B cell (primary cell): ENCODE data around the gene RBM33. TPM values are rescaled to one million over a fixed set of nuclear protein-coding genes. Genes with fewer than 3 reads are reported as not detected.

Experiments used
- ATAC-seq: fragments of 200-7000 bp; cut with Tn5 transposase; one replicate; pipeline ENCODE4 v1.10.0; 2021; ENCODE audit warnings: low read depth, mild to moderate bottlenecking, moderate number of reproducible peaks, moderate library complexity
- CTCF ChIA-PET: fragments of 350-600 bp; sonication (Branson Sonifier 250); formaldehyde crosslinking; loops from one replicate; lab custom pipeline; 2021; ENCODE audit warnings: antibody characterized with exemption, inconsistent platforms; lab: Charles Lee
- POLR2A ChIA-PET: fragments of 350-600 bp; sonication (Branson Sonifier 250); formaldehyde crosslinking; loops from one replicate; lab custom pipeline; 2021; ENCODE audit warnings: antibody characterized with exemption; lab: Charles Lee
- DNase-seq: peaks from one replicate; pipeline ENCODE4 v3.0.0; 2013
- H2AFZ ChIP-seq: 2 replicates; pipeline ENCODE4 v1.6.1; 2012; ENCODE audit warnings: mild to moderate bottlenecking, low read depth, low read length; ENCODE audit not compliant: insufficient read depth, poor library complexity, severe bottlenecking
- H3K27ac ChIP-seq, 2 donors: 1 replicate in 1 of 2; 2 replicates in 1 of 2; pipeline ENCODE4 v1.5.1; 2012 to 2013; ENCODE audit warnings: low read length in 2 of 2, mild to moderate bottlenecking in 2 of 2, moderate library complexity in 1 of 2
- H3K27me3 ChIP-seq, 4 experiments: fragments of 200-600 bp in 1 of 4; sonication (generic) in 1 of 4; replicated peaks in 1 of 4; 1 replicate in 2 of 4; 2 replicates in 2 of 4; pipeline versions ENCODE4 v1.6.1 to v1.7.0; 2013 to 2016; ENCODE audit warnings: low read length in 3 of 4, mild to moderate bottlenecking in 2 of 4, mixed read lengths in 1 of 4, moderate library complexity in 1 of 4; ENCODE audit not compliant: insufficient read depth in 4 of 4, control insufficient read depth in 3 of 4; ENCODE audit errors: control extremely low read depth in 1 of 4
- H3K36me3 ChIP-seq, 2 experiments: replicated peaks in 1 of 2; 1 replicate in 1 of 2; 2 replicates in 1 of 2; pipeline versions ENCODE4 v1.6.1 to v1.7.1; 2013; ENCODE audit warnings: low read length in 1 of 2; ENCODE audit not compliant: insufficient read depth in 2 of 2, control insufficient read depth in 1 of 2; ENCODE audit errors: control extremely low read depth in 1 of 2, extremely low read depth in 1 of 2
- H3K4me1 ChIP-seq, 2 donors: fragments of 200-600 bp in 1 of 2; sonication (generic) in 1 of 2; 1 replicate in 1 of 2; 2 replicates in 1 of 2; pipeline versions ENCODE4 v1.5.1 to v1.6.1; 2013 to 2017; ENCODE audit warnings: low read length in 2 of 2; ENCODE audit not compliant: control insufficient read depth in 2 of 2, insufficient read depth in 2 of 2
- H3K4me2 ChIP-seq: replicated peaks from 2 replicates; pipeline ENCODE3; 2012; ENCODE audit warnings: mild to moderate bottlenecking, low read depth, low read length; ENCODE audit not compliant: poor library complexity, severe bottlenecking
- H3K4me3 ChIP-seq, 5 experiments: fragments of 200-600 bp in 1 of 5; sonication (generic) in 1 of 5; 1 replicate in 3 of 5; 2 replicates in 2 of 5; pipeline versions ENCODE4 v1.5.1 to v1.7.0; 2011 to 2016; ENCODE audit warnings: low read length in 4 of 5, mild to moderate bottlenecking in 4 of 5, low read depth in 2 of 5, control low read depth in 1 of 5, moderate library complexity in 1 of 5; ENCODE audit not compliant: insufficient read depth in 1 of 5; ENCODE audit errors: control extremely low read depth in 1 of 5, extremely low read depth in 1 of 5
- H3K79me2 ChIP-seq: fragments of 200-600 bp; sonication (generic); one replicate; pipeline ENCODE4 v1.6.0; 2016; ENCODE audit warnings: low read length; ENCODE audit not compliant: control insufficient read depth, insufficient read depth
- H3K9ac ChIP-seq: fragments of 200-600 bp; sonication (generic); 2 replicates; pipeline ENCODE4 v1.6.1; 2017; ENCODE audit warnings: mild to moderate bottlenecking, low read length, moderate library complexity
- H3K9me3 ChIP-seq, 3 donors: one replicate each; pipeline versions ENCODE4 v1.6.1 to v1.7.1; 2013; ENCODE audit warnings: low read length in 2 of 3; ENCODE audit not compliant: control insufficient read depth in 2 of 3, insufficient read depth in 1 of 3; ENCODE audit errors: control extremely low read depth in 1 of 3
- H4K20me1 ChIP-seq: 2 replicates; pipeline ENCODE4 v1.6.0; 2012; ENCODE audit warnings: mild to moderate bottlenecking, low read length; ENCODE audit not compliant: insufficient read depth, control insufficient read depth, poor library complexity, severe bottlenecking
- H3K27ac Mint-ChIP-seq: one replicate; pipeline ENCODE4 v1.8.0; 2021; ENCODE audit warnings: mixed read lengths
- H3K27me3 Mint-ChIP-seq: one replicate; pipeline ENCODE4 v1.8.0; 2021; ENCODE audit warnings: mixed read lengths
- H3K4me1 Mint-ChIP-seq: one replicate; pipeline ENCODE4 v1.8.0; 2021; ENCODE audit warnings: mixed read lengths
- H3K4me3 Mint-ChIP-seq: one replicate; pipeline ENCODE4 v1.8.0; 2021; ENCODE audit warnings: mixed read lengths
- H3K9me3 Mint-ChIP-seq: one replicate; pipeline ENCODE4 v1.8.0; 2022; ENCODE audit warnings: mixed read lengths; ENCODE audit not compliant: insufficient read depth
- EZH2 ChIP-seq: IDR thresholded peaks from 2 replicates; pipeline ENCODE4 v1.6.1; 2012; ENCODE audit warnings: borderline replicate concordance, low read depth, mild to moderate bottlenecking, moderate library complexity, low read length; ENCODE audit not compliant: insufficient read depth, poor library complexity, severe bottlenecking
- WGBS: methylation state at CpG from one replicate; pipeline ENCODE4 v1.1.5; 2013; ENCODE audit warnings: missing lambda C conversion rate; ENCODE audit not compliant: insufficient coverage; 5-methylcytosine and 5-hydroxymethylcytosine counted together
- intact Hi-C: fragments of 100-400 bp; cut with micrococcal nuclease; formaldehyde crosslinking; loops from one replicate; pipeline ENCODE4 v1.10.0; 2022
- polyA plus RNA-seq: library from polyadenylated mRNA; depleted of rRNA; stranded (reverse); fragments of >200 nt; gene quantifications from 2 replicates; pipeline ENCODE4 v1.2.3, GENCODE V29; 2012
- total RNA-seq, 2 donors: library from RNA; stranded (reverse); fragments of 120-200 nt in 1 of 2; gene quantifications; 1 replicate in 1 of 2; 2 replicates in 1 of 2; pipeline versions ENCODE4 v1.2.3 to v1.2.4, GENCODE V29; 2013 to 2022
- TF ChIP-seq, protein P1 (sequence below): fragments of 200-600 bp; IDR thresholded peaks from one replicate; pipeline ENCODE4 v1.8.0; 2022; ENCODE audit warnings: antibody characterized with exemption, mild to moderate bottlenecking

The RBM33 gene
- total and polyA plus RNA-seq, 2 donors (not counting 1 experiment from before 2014, with no cell fraction given): 33.5 to 189 TPM

DNA sequence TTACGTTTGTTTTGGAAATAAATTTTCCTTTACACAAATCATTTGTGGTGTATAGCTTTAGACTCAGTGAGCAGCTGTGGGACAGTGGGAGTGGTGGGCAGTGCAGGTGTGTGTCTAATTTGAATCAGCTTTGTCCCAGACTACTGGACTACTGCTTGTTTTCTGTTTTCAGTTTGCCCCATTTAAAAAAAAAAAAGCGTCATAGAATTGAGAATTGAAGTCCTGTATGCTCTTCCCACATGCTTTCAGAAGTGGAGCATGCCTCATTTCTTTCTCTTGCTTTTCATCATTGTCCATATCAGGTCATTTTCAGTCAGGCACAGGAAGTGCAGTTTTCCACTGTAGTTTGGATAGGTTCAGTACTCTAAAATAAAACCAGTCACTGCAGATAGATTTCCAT lies 101.7 kb downstream of the RBM33 start:
- peaks cover 42% of the 10 kb centered on the region for H3K4me1 Mint-ChIP-seq

GRCh38 chr7:155747209-155747608 lies 102.7 kb downstream of the RBM33 start:
- Histone ChIP-seq H3K79me2 (peaks cover 82% of the 10 kb centered on the region), H3K27me3 (no peaks in the 10 kb centered on the region), H3K4me2 (no peak overlapping the region), H3K4me1 (peaks cover 2 to 4% of the 10 kb centered on the region in 2 donors), H2AFZ (no peak overlapping the region), H3K4me3 (no peak overlapping the region), H3K9me3 (no peaks in the 10 kb centered on the region), H3K9ac (no peak overlapping the region), H4K20me1 (peaks cover 52% of the 10 kb centered on the region), H3K27ac (no peak overlapping the region), H3K36me3 (peaks cover 20 to 67% of the 10 kb centered on the region in 2 experiments)
- ATAC-seq (no peak), DNase-seq (no peak)
- Mint-ChIP-seq H3K9me3 (no peaks in the 10 kb centered on the region), H3K4me3 (no peak overlapping the region), H3K4me1 (peaks cover 45% of the 10 kb centered on the region), H3K27me3 (no peaks in the 10 kb centered on the region), H3K27ac (no peak overlapping the region)
- CTCF ChIA-PET: interaction anchor here (1.8 to 2.2 kb wide), 2 partner anchors 11 to 149 kb away, joined by 5 to 13 read pairs; no protein-coding TSS in a partner anchor
- 100% methylated on average over 1 of the region's 1 CpG for WGBS
- TF ChIP-seq, protein P1, sequence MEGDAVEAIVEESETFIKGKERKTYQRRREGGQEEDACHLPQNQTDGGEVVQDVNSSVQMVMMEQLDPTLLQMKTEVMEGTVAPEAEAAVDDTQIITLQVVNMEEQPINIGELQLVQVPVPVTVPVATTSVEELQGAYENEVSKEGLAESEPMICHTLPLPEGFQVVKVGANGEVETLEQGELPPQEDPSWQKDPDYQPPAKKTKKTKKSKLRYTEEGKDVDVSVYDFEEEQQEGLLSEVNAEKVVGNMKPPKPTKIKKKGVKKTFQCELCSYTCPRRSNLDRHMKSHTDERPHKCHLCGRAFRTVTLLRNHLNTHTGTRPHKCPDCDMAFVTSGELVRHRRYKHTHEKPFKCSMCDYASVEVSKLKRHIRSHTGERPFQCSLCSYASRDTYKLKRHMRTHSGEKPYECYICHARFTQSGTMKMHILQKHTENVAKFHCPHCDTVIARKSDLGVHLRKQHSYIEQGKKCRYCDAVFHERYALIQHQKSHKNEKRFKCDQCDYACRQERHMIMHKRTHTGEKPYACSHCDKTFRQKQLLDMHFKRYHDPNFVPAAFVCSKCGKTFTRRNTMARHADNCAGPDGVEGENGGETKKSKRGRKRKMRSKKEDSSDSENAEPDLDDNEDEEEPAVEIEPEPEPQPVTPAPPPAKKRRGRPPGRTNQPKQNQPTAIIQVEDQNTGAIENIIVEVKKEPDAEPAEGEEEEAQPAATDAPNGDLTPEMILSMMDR: no peak
- TF ChIP-seq EZH2: no peak
- POLR2A ChIA-PET: no interaction called here
- intact Hi-C loops: no loop called here

More for the DNA sequence above, 101.7 kb downstream of the RBM33 start:
- peaks cover 20 to 72% of the 10 kb centered on the region in 2 experiments for H3K36me3 ChIP-seq
- ATAC-seq (no peak), DNase-seq (no peak)
- no CpG with 5 or more reads among the region's 2 CpGs for WGBS
- no peak overlapping the region for H3K27ac ChIP-seq
- no peak overlapping the region for H3K4me2 ChIP-seq
- no peak overlapping the region for H3K9ac ChIP-seq
- Mint-ChIP-seq H3K27me3 (no peaks in the 10 kb centered on the region), H3K27ac (no peak overlapping the region), H3K4me3 (no peak overlapping the region), H3K9me3 (no peaks in the 10 kb centered on the region)
- CTCF ChIA-PET: interaction anchor here (1.0 to 2.2 kb wide), 5 partner anchors 8 to 148 kb away, joined by 3 to 13 read pairs (median 4); no protein-coding TSS in a partner anchor
- TF ChIP-seq EZH2: no peak
- TF ChIP-seq, protein P1: no peak
- H3K79me2 ChIP-seq: peaks cover 72% of the 10 kb centered on the region
- intact Hi-C loops: no loop called here
- no peaks in the 10 kb centered on the region for H3K4me1 ChIP-seq
- no peaks in the 10 kb centered on the region for H3K27me3 ChIP-seq
- H3K9me3 ChIP-seq: peaks cover 0 to 3% (median 0%) of the 10 kb centered on the region in 3 donors
- no peak overlapping the region for H3K4me3 ChIP-seq
- H2AFZ ChIP-seq: no peak overlapping the region
- H4K20me1 ChIP-seq: peaks cover 42% of the 10 kb centered on the region
- POLR2A ChIA-PET: no interaction called here
